GM19328 (cell line): ENCODE measurements around the gene PTPN1.
"Not testable (repeated sequence)": the region's sequence is repeated elsewhere in the genome, so short reads cannot be mapped to it uniquely, and the experiment has no call there.

ENCODE experiments used
- ATAC-seq: cut with Tn5 transposase; IDR thresholded peaks from one replicate; pipeline ENCODE4 v1.9.1; 2021; ENCODE audit warnings: mild to moderate bottlenecking, moderate library complexity; ENCODE audit not compliant: unreplicated experiment

The PTPN1 gene

GRCh38 chr20:50527068-50527605, 17.0 kb downstream of the PTPN1 start:
- ATAC-seq = no peak

- no peak for ATAC-seq
These were observed 17.9 kb downstream of the PTPN1 start for GRCh38 chr20:50528129-50528528.

- ATAC-seq = no peak
These were observed 18.7 kb downstream of the PTPN1 start for GRCh38 chr20:50528804-50529351.

GRCh38 chr20:50532221-50532620, 22.0 kb downstream of the PTPN1 start:
- ATAC-seq = no peak

GRCh38 chr20:50533061-50533460, 22.9 kb downstream of the PTPN1 start:
- ATAC-seq = no peak

GRCh38 chr20:50533464-50533863, 23.3 kb downstream of the PTPN1 start:
- ATAC-seq = no peak

- ATAC-seq = no peak
These were observed 24.4 kb downstream of the PTPN1 start for GRCh38 chr20:50534567-50534966.

- no peak for ATAC-seq
These were observed 25.0 kb downstream of the PTPN1 start for GRCh38 chr20:50535162-50535561.

GRCh38 chr20:50536333-50536732, 26.1 kb downstream of the PTPN1 start:
- no peak for ATAC-seq

- ATAC-seq = no peak
These were observed 27.5 kb downstream of the PTPN1 start for GRCh38 chr20:50537546-50538201.

- ATAC-seq = no peak
These were observed 28.1 kb downstream of the PTPN1 start for GRCh38 chr20:50538276-50538675.

- ATAC-seq = not testable (repeated sequence)
These were observed 29.6 kb downstream of the PTPN1 start for GRCh38 chr20:50539798-50540197.

GRCh38 chr20:50540620-50541605, 30.7 kb downstream of the PTPN1 start:
- ATAC-seq = no peak

- no peak for ATAC-seq
These were observed 31.4 kb downstream of the PTPN1 start for GRCh38 chr20:50541606-50542041.

- ATAC-seq = no peak
These were observed 33.1 kb downstream of the PTPN1 start for GRCh38 chr20:50543326-50543725.

- ATAC-seq = no peak
These were observed 34.9 kb downstream of the PTPN1 start for GRCh38 chr20:50545126-50545525.

GRCh38 chr20:50546729-50547314, 36.6 kb downstream of the PTPN1 start:
- no peak for ATAC-seq

- ATAC-seq = no peak
These were observed 37.8 kb downstream of the PTPN1 start for GRCh38 chr20:50547964-50548363.

GRCh38 chr20:50548396-50548795, 38.2 kb downstream of the PTPN1 start:
- ATAC-seq = no peak

- no peak for ATAC-seq
These were observed 40.3 kb downstream of the PTPN1 start for GRCh38 chr20:50550531-50550930.

- no peak for ATAC-seq
These were observed 41.1 kb downstream of the PTPN1 start for GRCh38 chr20:50551288-50551687.
